Measurements from ENCODE around the gene STARD13.

STARD13 gene

DNA sequence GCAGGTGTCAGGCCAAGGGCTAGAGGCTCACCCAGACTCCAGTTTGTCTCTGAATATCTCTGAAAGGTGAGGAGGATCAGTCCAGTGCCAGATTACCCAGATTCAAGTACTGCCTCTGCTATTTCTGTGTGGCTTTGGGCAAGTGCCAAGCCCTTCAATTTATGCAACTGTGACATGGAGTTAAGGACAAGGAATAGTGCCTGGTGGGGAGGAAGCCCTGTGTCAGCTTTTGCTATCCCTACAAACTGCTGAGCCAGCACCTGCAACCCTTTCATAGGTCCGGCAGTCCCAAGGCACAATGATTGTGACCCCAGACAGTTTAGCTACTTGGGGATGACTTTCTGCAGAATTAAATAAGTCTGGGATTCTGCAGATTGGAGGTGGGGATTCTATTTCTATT is 146.4 kb downstream of the STARD13 start:
- Histone ChIP-seq H3K36me3 (ENCODE audit: insufficient read depth, insufficient read length, low read length) (no peaks in the 10 kb centered on the region), H3K9me3 (ENCODE audit: insufficient read depth, low read length) (no peaks in the 10 kb centered on the region), H3K27me3 (ENCODE audit: insufficient read depth, insufficient read length) (no peaks in the 10 kb centered on the region), H3K9ac (ENCODE audit: insufficient read length, low read depth) (no peak overlapping the region), H3K4me3 (ENCODE audit: insufficient read length, low read depth) (no peak overlapping the region), H3K4me1 (ENCODE audit: insufficient read depth, insufficient read length) (no peaks in the 10 kb centered on the region)
- DNase-seq (ENCODE audit: low read depth, low spot score), result no peak
- no peak for TF ChIP-seq YY1 (IDR thresholded peaks at IDR 0.05; ENCODE audit: insufficient read depth, insufficient read length)
- no peak for TF ChIP-seq ZNF274 (IDR thresholded peaks at IDR 0.05; ENCODE audit: low read depth, low read length)
- no peak for TF ChIP-seq SUZ12 (IDR thresholded peaks at IDR 0.05; ENCODE audit: extremely low read depth, insufficient read depth, insufficient read length)

DNA sequence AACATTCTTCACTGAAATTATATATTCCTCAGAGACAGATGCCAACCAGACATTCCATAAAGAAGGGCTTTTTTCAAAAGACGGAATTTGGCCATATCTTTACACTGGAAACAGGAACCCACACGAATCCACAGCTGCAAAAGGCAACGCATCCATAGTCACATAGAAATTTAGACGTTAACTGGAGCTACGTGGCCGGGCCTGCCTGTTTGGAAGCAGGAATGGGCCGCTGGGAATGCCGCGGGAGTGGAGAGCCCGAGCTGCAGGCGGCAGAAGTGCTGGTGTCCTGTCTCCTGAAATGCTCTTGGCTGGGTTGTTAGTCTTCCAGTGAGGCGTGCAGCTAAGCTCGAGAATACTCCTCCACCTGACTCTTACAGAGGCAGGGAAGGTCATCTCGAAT is 147.1 kb downstream of the STARD13 start:
- Histone ChIP-seq H3K4me3 (ENCODE audit: insufficient read length, low read depth) (no peak overlapping the region), H3K36me3 (ENCODE audit: insufficient read depth, insufficient read length, low read length) (no peaks in the 10 kb centered on the region)

DNA sequence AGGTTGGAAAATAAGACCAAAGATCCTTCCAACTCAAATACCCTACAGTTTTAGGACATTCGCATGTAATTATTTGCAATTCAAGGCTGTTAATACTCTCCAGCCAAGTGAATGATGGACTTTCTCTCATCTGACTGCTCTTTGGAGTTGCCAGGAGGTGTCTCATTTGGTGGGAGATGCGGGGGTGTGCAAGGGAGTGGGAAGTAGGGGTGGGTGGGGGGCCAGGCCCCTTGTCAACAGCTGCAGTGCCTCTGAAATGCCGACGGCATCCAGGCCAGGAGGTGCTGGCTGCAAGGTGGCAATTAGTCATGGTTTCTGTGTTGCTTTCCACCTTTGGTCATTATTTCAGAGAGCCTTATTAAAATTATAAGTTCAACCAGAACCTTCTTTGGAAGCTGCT is 147.8 kb downstream of the STARD13 start:
- H3K27me3 ChIP-seq (ENCODE audit: insufficient read depth, insufficient read length), result no peaks in the 10 kb centered on the region
- no peak for DNase-seq (ENCODE audit: low read depth, low spot score)
- H3K4me3 ChIP-seq (ENCODE audit: insufficient read length, low read depth), result no peak overlapping the region
- H3K9ac ChIP-seq (ENCODE audit: insufficient read length, low read depth), result no peak overlapping the region
- TF ChIP-seq SUZ12 (IDR thresholded peaks at IDR 0.05; ENCODE audit: extremely low read depth, insufficient read depth, insufficient read length) (no peak), YY1 (IDR thresholded peaks at IDR 0.05; ENCODE audit: insufficient read depth, insufficient read length) (no peak), ZNF274 (IDR thresholded peaks at IDR 0.05; ENCODE audit: low read depth, low read length) (no peak)
- no peaks in the 10 kb centered on the region for H3K36me3 ChIP-seq (ENCODE audit: insufficient read depth, insufficient read length, low read length)
- H3K9me3 ChIP-seq (ENCODE audit: insufficient read depth, low read length), result no peaks in the 10 kb centered on the region
- no peaks in the 10 kb centered on the region for H3K4me1 ChIP-seq (ENCODE audit: insufficient read depth, insufficient read length)

More for the DNA sequence above, 147.1 kb downstream of the STARD13 start:
- Histone ChIP-seq H3K4me1 (ENCODE audit: insufficient read depth, insufficient read length) (no peaks in the 10 kb centered on the region), H3K9ac (ENCODE audit: insufficient read length, low read depth) (no peak overlapping the region), H3K27me3 (ENCODE audit: insufficient read depth, insufficient read length) (no peaks in the 10 kb centered on the region), H3K9me3 (ENCODE audit: insufficient read depth, low read length) (no peaks in the 10 kb centered on the region)
- no peak for DNase-seq (ENCODE audit: low read depth, low spot score)
- TF ChIP-seq SUZ12 (IDR thresholded peaks at IDR 0.05; ENCODE audit: extremely low read depth, insufficient read depth, insufficient read length), result no peak
- no peak for TF ChIP-seq ZNF274 (IDR thresholded peaks at IDR 0.05; ENCODE audit: low read depth, low read length)
- no peak for TF ChIP-seq YY1 (IDR thresholded peaks at IDR 0.05; ENCODE audit: insufficient read depth, insufficient read length)

DNA sequence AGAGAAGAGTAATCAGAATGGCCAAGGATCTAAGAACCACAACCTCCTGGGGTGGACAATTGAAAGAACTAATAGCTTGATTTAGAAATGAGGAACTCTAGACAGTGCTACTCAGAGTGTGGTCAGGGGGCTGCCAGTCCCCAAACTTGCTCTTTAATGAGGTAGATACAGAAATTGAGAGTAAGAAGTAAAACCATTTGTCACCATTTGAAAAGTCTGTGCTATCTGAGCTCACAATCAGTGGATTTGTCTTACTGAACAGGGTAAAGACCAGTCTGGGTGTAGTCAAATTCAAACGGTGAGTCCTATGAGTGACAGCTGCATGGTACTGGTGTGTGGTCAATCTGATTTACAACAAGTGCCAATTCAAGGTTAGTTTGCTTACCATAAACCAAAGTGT is 150.5 kb downstream of the STARD13 start:
- Histone ChIP-seq H3K36me3 (ENCODE audit: insufficient read depth, insufficient read length, low read length) (no peaks in the 10 kb centered on the region), H3K4me3 (ENCODE audit: insufficient read length, low read depth) (no peak overlapping the region), H3K9ac (ENCODE audit: insufficient read length, low read depth) (no peak overlapping the region), H3K9me3 (ENCODE audit: insufficient read depth, low read length) (no peaks in the 10 kb centered on the region), H3K4me1 (ENCODE audit: insufficient read depth, insufficient read length) (no peaks in the 10 kb centered on the region), H3K27me3 (ENCODE audit: insufficient read depth, insufficient read length) (no peaks in the 10 kb centered on the region)
- DNase-seq (ENCODE audit: low read depth, low spot score), result no peak
- no peak for TF ChIP-seq YY1 (IDR thresholded peaks at IDR 0.05; ENCODE audit: insufficient read depth, insufficient read length)
- TF ChIP-seq ZNF274 (IDR thresholded peaks at IDR 0.05; ENCODE audit: low read depth, low read length), result no peak
- no peak for TF ChIP-seq SUZ12 (IDR thresholded peaks at IDR 0.05; ENCODE audit: extremely low read depth, insufficient read depth, insufficient read length)

DNA sequence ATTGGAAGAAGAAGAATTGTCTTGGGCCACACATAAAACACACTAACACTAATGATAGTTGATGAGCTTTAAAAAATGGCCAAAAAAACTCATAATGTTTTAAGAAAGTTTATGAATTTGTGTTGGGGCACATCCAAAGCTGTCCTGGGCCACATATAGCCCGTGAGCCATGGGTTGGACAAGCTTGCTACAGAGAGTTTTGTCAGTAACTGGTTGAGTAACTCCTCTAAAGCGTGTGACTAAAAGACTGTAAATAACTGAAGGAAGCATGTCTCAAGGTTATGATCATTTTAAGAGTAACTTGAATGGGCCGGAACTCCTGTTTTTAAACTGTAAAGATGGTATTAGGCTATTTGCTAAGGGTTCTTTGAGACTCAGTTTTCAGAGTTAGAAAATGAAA is 151.3 kb downstream of the STARD13 start:
- Histone ChIP-seq H3K36me3 (ENCODE audit: insufficient read depth, insufficient read length, low read length) (peaks cover 8% of the 10 kb centered on the region), H3K9ac (ENCODE audit: insufficient read length, low read depth) (no peak overlapping the region), H3K4me1 (ENCODE audit: insufficient read depth, insufficient read length) (no peaks in the 10 kb centered on the region), H3K27me3 (ENCODE audit: insufficient read depth, insufficient read length) (no peaks in the 10 kb centered on the region), H3K4me3 (ENCODE audit: insufficient read length, low read depth) (no peak overlapping the region), H3K9me3 (ENCODE audit: insufficient read depth, low read length) (no peaks in the 10 kb centered on the region)
- DNase-seq (ENCODE audit: low read depth, low spot score), result no peak
- TF ChIP-seq SUZ12 (IDR thresholded peaks at IDR 0.05; ENCODE audit: extremely low read depth, insufficient read depth, insufficient read length), result no peak
- TF ChIP-seq ZNF274 (IDR thresholded peaks at IDR 0.05; ENCODE audit: low read depth, low read length), result no peak
- no peak for TF ChIP-seq YY1 (IDR thresholded peaks at IDR 0.05; ENCODE audit: insufficient read depth, insufficient read length)

DNA sequence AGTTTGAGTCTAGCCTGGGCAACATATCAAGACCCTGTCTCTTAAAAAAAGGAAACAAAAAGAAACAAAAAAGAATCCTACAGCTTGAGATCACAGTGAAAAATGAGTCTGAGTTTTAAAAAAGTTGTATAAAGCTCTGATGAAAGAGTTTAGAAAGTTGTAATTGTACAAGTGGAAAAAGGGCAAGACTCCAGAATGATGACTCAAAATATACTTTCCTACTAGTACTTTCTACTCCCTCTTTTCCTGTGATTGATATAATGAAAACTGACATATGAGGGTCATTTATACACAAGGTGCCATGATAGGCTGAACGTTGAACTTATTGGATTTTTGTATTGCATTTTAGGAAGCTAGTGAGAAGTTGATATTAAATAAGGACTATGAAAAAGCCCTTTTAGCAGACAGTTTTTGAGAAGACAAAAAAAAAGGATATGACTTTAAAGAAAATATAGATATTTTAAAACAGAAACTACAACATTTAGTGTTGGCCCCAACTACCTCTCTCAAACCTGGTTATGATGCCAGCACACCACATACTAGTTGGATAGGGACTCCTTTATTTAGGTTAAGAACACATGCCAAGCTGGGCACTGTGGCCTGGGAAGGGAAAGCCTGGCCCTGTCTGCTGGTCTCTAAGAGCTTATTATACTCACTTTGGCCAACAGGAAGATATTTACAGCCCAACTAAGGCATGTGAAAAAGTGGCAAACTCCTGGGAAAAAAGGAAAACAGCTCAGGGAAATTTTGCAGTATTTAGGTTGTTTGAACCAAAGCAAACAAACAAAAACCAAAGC is 152.7 kb downstream of the STARD13 start:
- Histone ChIP-seq H3K4me1 (ENCODE audit: insufficient read depth, insufficient read length) (no peaks in the 10 kb centered on the region), H3K36me3 (ENCODE audit: insufficient read depth, insufficient read length, low read length) (peaks cover 13% of the 10 kb centered on the region), H3K9ac (ENCODE audit: insufficient read length, low read depth) (no peak overlapping the region), H3K27me3 (ENCODE audit: insufficient read depth, insufficient read length) (no peaks in the 10 kb centered on the region), H3K9me3 (ENCODE audit: insufficient read depth, low read length) (no peaks in the 10 kb centered on the region), H3K4me3 (ENCODE audit: insufficient read length, low read depth) (no peak overlapping the region)
- TF ChIP-seq SUZ12 (IDR thresholded peaks at IDR 0.05; ENCODE audit: extremely low read depth, insufficient read depth, insufficient read length) (no peak), YY1 (IDR thresholded peaks at IDR 0.05; ENCODE audit: insufficient read depth, insufficient read length) (no peak), ZNF274 (IDR thresholded peaks at IDR 0.05; ENCODE audit: low read depth, low read length) (no peak)
- DNase-seq (ENCODE audit: low read depth, low spot score), result no peak

DNA sequence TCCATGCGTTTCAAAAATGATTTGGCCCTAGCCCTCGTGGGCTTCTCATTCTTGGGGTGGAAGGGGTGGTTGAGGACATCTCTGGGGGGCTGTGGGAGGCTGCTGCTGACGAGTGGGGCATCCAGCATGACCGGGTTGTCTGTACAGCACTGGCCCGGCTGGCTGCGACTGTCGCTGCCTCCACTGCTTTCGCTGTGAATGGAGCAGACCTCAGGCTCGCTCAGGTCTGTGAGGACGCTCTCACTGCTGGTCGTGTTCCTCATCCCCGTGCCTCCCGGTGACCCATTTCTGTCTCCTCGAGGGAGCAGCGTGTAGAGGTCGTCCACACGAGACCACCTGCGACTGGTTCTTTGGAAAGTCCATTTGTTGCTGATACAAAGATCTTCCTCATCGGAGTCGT is 155.7 kb downstream of the STARD13 start:
- Histone ChIP-seq H3K4me3 (ENCODE audit: insufficient read length, low read depth) (no peak overlapping the region), H3K4me1 (ENCODE audit: insufficient read depth, insufficient read length) (no peaks in the 10 kb centered on the region), H3K9me3 (ENCODE audit: insufficient read depth, low read length) (no peaks in the 10 kb centered on the region), H3K36me3 (ENCODE audit: insufficient read depth, insufficient read length, low read length) (peaks cover 18% of the 10 kb centered on the region), H3K9ac (ENCODE audit: insufficient read length, low read depth) (no peak overlapping the region), H3K27me3 (ENCODE audit: insufficient read depth, insufficient read length) (no peaks in the 10 kb centered on the region)
- no peak for DNase-seq (ENCODE audit: low read depth, low spot score)
- TF ChIP-seq SUZ12 (IDR thresholded peaks at IDR 0.05; ENCODE audit: extremely low read depth, insufficient read depth, insufficient read length) (no peak), YY1 (IDR thresholded peaks at IDR 0.05; ENCODE audit: insufficient read depth, insufficient read length) (no peak), ZNF274 (IDR thresholded peaks at IDR 0.05; ENCODE audit: low read depth, low read length) (no peak)

Measured in NT2/D1 (cell line).